Measurements from ENCODE around the gene TMEM108.
A peak's percentile ranks its signal among the peaks of the same experiment; 100 is the strongest.

DNA sequence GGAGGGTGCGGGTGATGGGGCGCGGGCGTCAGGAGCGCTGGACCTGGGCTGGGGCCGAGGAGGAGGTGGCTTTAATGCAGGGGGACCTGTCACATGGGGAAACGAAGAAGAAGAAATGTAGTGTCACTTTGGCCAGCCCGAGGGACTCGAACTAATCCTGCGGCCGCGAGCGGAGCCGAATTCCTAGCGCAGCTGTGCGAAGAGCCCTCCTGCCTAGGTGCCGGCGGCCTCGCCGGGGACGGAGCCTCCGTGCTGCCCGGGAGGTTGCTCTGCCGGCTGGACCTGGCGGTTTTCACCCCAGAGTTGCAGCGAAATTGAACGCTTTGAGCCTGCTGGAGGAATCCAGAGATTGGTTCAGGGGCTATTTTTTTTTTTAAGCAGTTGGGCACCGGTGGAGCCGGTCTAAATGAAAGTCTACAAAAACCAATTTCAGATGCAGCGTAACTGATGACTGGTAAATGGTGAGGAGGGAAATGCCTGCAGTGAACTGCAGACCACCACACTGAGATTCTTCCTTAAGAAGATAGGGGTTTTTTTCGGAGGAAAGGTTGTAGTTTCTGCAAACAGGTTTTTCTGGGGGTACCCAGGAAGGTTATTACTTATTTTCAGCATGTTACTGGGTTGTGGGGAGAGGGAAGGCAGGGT is 662 bp downstream of the TMEM108 start:
- TF ChIP-seq EZH2 (IDR thresholded peaks at IDR 0.05) (peak; percentile 92), POLR2AphosphoS5 (IDR thresholded peaks at IDR 0.05; ENCODE audit: borderline replicate concordance, low read depth, low read length) (no peak), FOXP2 (optimal IDR thresholded peaks at IDR 0.05; ENCODE audit: control extremely low read depth, extremely low read length, insufficient read depth) (no peak)
